Activated CD4-positive, alpha-beta T cell treated with anti-CD3 and anti-CD28 coated beads, Interleukin-2, Interleukin-4, amounts not matched to agents 100 ng/mL and 50 ng/mL, durations not matched to agents 16 hours and 8 hours (primary cell): ENCODE data around the gene ALS2CL.
A peak's percentile ranks its signal among the peaks of the same experiment; 100 is the strongest.

Experiments used
- DNase-seq: peaks from one replicate; pipeline ENCODE4 v3.0.0-alpha.2; 2020; ENCODE audit warnings: low spot score

Gene ALS2CL

GRCh38 chr3:46702246-46703012 lies 8.9 kb upstream of the ALS2CL start:
- DNase-seq, result no peak

- no peak for DNase-seq
Measured at GRCh38 chr3:46701181-46701939, 7.9 kb upstream of the ALS2CL start, which contains the start of gene TMIE. Gene TMIE (plus strand): TSS chr3:46701392. CDS start chr3:46701488, 96 bp downstream.

GRCh38 chr3:46700772-46701171 lies 7.3 kb upstream of the ALS2CL start:
- no peak for DNase-seq

- DNase-seq, result no peak
Measured at GRCh38 chr3:46699676-46700523, 6.4 kb upstream of the ALS2CL start.

GRCh38 chr3:46695962-46696894 lies 2.7 kb upstream of the ALS2CL start:
- DNase-seq, result no peak

GRCh38 chr3:46695177-46695961 lies 1.9 kb upstream of the ALS2CL start:
- peak; percentile 42 for DNase-seq

GRCh38 chr3:46694520-46694919 lies 1.0 kb upstream of the ALS2CL start:
- no peak for DNase-seq

GRCh38 chr3:46693892-46694226 lies 380 bp upstream of the ALS2CL start:
- no peak for DNase-seq

- no peak for DNase-seq
Measured at GRCh38 chr3:46692566-46692990, 901 bp downstream of the ALS2CL start.

- no peak for DNase-seq
Measured at GRCh38 chr3:46690798-46691197, 2.7 kb downstream of the ALS2CL start.

- DNase-seq, result no peak
Measured at GRCh38 chr3:46685446-46685845, 8.0 kb downstream of the ALS2CL start.

- no peak for DNase-seq
Measured at GRCh38 chr3:46684891-46685290, 8.6 kb downstream of the ALS2CL start.

GRCh38 chr3:46682974-46683373 lies 10.5 kb downstream of the ALS2CL start:
- DNase-seq, result no peak

- DNase-seq, result no peak
Measured at GRCh38 chr3:46681856-46682540, 11.5 kb downstream of the ALS2CL start.

- no peak for DNase-seq
Measured at GRCh38 chr3:46681387-46681786, 12.1 kb downstream of the ALS2CL start.

- DNase-seq, result no peak
Measured at GRCh38 chr3:46680298-46680826, 13.1 kb downstream of the ALS2CL start.

GRCh38 chr3:46679681-46680080 lies 13.8 kb downstream of the ALS2CL start:
- DNase-seq, result no peak

GRCh38 chr3:46678280-46678679 lies 15.2 kb downstream of the ALS2CL start:
- DNase-seq, result no peak

GRCh38 chr3:46677411-46677726 lies 16.1 kb downstream of the ALS2CL start:
- DNase-seq, result no peak
